Measurements from ENCODE around the gene ADGRV1.

ADGRV1 gene

GRCh38 chr5:91028499-91028956 lies 469.9 kb downstream of the ADGRV1 start:
- ATAC-seq (ENCODE audit: insufficient read depth, low read depth) = no peak

GRCh38 chr5:91030521-91031401 lies 472.2 kb downstream of the ADGRV1 start:
- no peaks in the 10 kb centered on the region for H3K36me3 ChIP-seq (ENCODE audit: insufficient read depth, low read length)
- H4K20me1 ChIP-seq (ENCODE audit: insufficient read depth, low read length) = no peaks in the 10 kb centered on the region
- H2AFZ ChIP-seq (ENCODE audit: low read depth, low read length) = no peak overlapping the region
- no peak overlapping the region for H3K4me2 ChIP-seq (ENCODE audit: insufficient read depth, low read length)
- no peaks in the 10 kb centered on the region for H3K27me3 ChIP-seq (ENCODE audit: insufficient read depth, low read length, poor library complexity)
- no peaks in the 10 kb centered on the region for H3K79me2 ChIP-seq (ENCODE audit: insufficient read depth, low read length)
- H3K4me3 ChIP-seq (ENCODE audit: low read depth in 1 of 2, low read length in 2 of 2) = no peak overlapping the region
- no peaks in the 10 kb centered on the region for H3K4me1 ChIP-seq (ENCODE audit: insufficient read depth, low read length)
- DNase-seq (no peak), ATAC-seq (ENCODE audit: insufficient read depth, low read depth) (no peak)
- H3K9ac ChIP-seq (ENCODE audit: low read depth, low read length) = no peak overlapping the region
- no peak overlapping the region for H3K27ac ChIP-seq (ENCODE audit: low read length)
- TF ChIP-seq EZH2 (IDR thresholded peaks at IDR 0.05; ENCODE audit: borderline replicate concordance, low read depth, low read length, severe bottlenecking) = no peak
- no peak for TF ChIP-seq CTCF (IDR thresholded peaks at IDR 0.05; ENCODE audit: borderline replicate concordance, extremely low read depth, low read length, poor library complexity, severe bottlenecking)
- H3K9me3 ChIP-seq (ENCODE audit: insufficient read depth, low read length, severe bottlenecking) = no peaks in the 10 kb centered on the region

More at GRCh38 chr5:91028499-91028956, 469.9 kb downstream of the ADGRV1 start:
- Histone ChIP-seq H3K4me3 (ENCODE audit: low read depth in 1 of 2, low read length in 2 of 2) (no peak overlapping the region), H2AFZ (ENCODE audit: low read depth, low read length) (no peak overlapping the region), H4K20me1 (ENCODE audit: insufficient read depth, low read length) (no peaks in the 10 kb centered on the region), H3K27me3 (ENCODE audit: insufficient read depth, low read length, poor library complexity) (no peaks in the 10 kb centered on the region), H3K4me2 (ENCODE audit: insufficient read depth, low read length) (no peak overlapping the region), H3K27ac (ENCODE audit: low read length) (no peak overlapping the region), H3K4me1 (ENCODE audit: insufficient read depth, low read length) (no peaks in the 10 kb centered on the region), H3K9me3 (ENCODE audit: insufficient read depth, low read length, severe bottlenecking) (no peaks in the 10 kb centered on the region), H3K79me2 (ENCODE audit: insufficient read depth, low read length) (no peaks in the 10 kb centered on the region), H3K9ac (ENCODE audit: low read depth, low read length) (no peak overlapping the region), H3K36me3 (ENCODE audit: insufficient read depth, low read length) (no peaks in the 10 kb centered on the region)
- TF ChIP-seq EZH2 (IDR thresholded peaks at IDR 0.05; ENCODE audit: borderline replicate concordance, low read depth, low read length, severe bottlenecking) (no peak), CTCF (IDR thresholded peaks at IDR 0.05; ENCODE audit: borderline replicate concordance, extremely low read depth, low read length, poor library complexity, severe bottlenecking) (no peak)
- no peak for DNase-seq

- Histone ChIP-seq H3K9ac (ENCODE audit: low read depth, low read length) (no peak overlapping the region), H3K9me3 (ENCODE audit: insufficient read depth, low read length, severe bottlenecking) (no peaks in the 10 kb centered on the region), H3K4me1 (ENCODE audit: insufficient read depth, low read length) (no peaks in the 10 kb centered on the region), H4K20me1 (ENCODE audit: insufficient read depth, low read length) (no peaks in the 10 kb centered on the region), H3K4me2 (ENCODE audit: insufficient read depth, low read length) (no peak overlapping the region), H3K36me3 (ENCODE audit: insufficient read depth, low read length) (no peaks in the 10 kb centered on the region), H3K4me3 (ENCODE audit: low read depth in 1 of 2, low read length in 2 of 2) (no peak overlapping the region), H2AFZ (ENCODE audit: low read depth, low read length) (no peak overlapping the region), H3K79me2 (ENCODE audit: insufficient read depth, low read length) (no peaks in the 10 kb centered on the region), H3K27me3 (ENCODE audit: insufficient read depth, low read length, poor library complexity) (no peaks in the 10 kb centered on the region), H3K27ac (ENCODE audit: low read length) (no peak overlapping the region)
- DNase-seq (no peak), ATAC-seq (ENCODE audit: insufficient read depth, low read depth) (no peak)
- TF ChIP-seq CTCF (IDR thresholded peaks at IDR 0.05; ENCODE audit: borderline replicate concordance, extremely low read depth, low read length, poor library complexity, severe bottlenecking) (no peak), EZH2 (IDR thresholded peaks at IDR 0.05; ENCODE audit: borderline replicate concordance, low read depth, low read length, severe bottlenecking) (no peak)
Observed at GRCh38 chr5:91031402-91031752, 472.8 kb downstream of the ADGRV1 start.

Data from DND-41 (cell line).